ENCODE measurements around the gene VAPA.

DNA sequence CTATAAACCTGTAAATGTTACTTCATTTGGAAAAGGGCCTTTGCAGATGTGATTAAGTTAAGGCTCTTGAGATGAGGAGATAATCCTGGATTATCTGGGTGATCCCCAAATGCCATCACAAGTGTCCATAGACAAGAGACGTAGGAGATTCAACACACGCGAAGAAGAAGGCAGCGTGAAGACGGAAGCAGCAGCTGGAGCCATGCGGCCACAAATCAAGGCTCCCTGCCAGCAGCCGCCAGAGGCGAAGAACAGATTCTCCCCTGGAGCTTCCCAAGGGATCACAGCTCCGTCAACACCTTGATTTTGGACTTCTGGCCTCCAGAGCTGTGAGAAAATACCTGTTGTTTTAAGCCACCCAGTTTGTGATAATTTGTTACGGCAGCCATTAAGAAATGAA, 11.0 kb upstream of the VAPA start:
- TF ChIP-seq, protein P1, sequence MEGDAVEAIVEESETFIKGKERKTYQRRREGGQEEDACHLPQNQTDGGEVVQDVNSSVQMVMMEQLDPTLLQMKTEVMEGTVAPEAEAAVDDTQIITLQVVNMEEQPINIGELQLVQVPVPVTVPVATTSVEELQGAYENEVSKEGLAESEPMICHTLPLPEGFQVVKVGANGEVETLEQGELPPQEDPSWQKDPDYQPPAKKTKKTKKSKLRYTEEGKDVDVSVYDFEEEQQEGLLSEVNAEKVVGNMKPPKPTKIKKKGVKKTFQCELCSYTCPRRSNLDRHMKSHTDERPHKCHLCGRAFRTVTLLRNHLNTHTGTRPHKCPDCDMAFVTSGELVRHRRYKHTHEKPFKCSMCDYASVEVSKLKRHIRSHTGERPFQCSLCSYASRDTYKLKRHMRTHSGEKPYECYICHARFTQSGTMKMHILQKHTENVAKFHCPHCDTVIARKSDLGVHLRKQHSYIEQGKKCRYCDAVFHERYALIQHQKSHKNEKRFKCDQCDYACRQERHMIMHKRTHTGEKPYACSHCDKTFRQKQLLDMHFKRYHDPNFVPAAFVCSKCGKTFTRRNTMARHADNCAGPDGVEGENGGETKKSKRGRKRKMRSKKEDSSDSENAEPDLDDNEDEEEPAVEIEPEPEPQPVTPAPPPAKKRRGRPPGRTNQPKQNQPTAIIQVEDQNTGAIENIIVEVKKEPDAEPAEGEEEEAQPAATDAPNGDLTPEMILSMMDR (conservative IDR thresholded peaks at IDR 0.05; ENCODE audit: low read length), result no peak
- TF ChIP-seq EZH2phosphoT487 (IDR thresholded peaks at IDR 0.05; ENCODE audit: borderline replicate concordance), result no peak

All from Loucy (cell line).